Fibroblast of skin of left biceps (primary cell): Measurements from ENCODE around the gene TEX35.
A peak's percentile ranks its signal among the peaks of the same experiment; 100 is the strongest.

Experiments
- DNase-seq, 2 experiments: peaks; one replicate each; pipeline ENCODE4 v3.0.0-alpha.2; 2013; ENCODE audit warnings: low read depth in 2 of 2

The TEX35 gene

GRCh38 chr1:178512566-178513277 is at the start of gene TEX35:
TSS of gene TEX35 (plus strand) at chr1:178513109. CDS start at chr1:178513189, 80 bp downstream.
- DNase-seq: no peak

GRCh38 chr1:178464141-178464540 is 48.8 kb upstream of the TEX35 start:
- no peak for DNase-seq

DNA sequence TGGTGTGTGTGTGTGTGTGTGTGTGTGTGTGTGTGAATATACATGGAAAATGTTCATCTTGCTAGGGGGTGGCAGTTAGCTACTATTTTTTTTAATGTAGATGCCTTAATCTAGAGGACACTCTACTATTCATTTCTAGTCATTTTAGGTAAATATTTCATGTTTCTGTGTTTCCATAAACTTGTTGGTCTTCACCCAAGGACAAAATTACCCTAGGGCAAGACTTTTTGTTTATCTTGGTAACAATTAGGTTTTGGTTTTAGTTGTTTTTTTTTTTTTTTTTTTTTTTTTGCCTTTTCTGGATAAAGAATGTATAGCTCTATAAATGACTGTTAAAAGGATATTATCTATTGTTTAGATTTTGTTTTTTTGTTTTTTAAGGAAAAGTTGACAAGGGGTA is 48.3 kb upstream of the TEX35 start:
- no peak for DNase-seq

DNA sequence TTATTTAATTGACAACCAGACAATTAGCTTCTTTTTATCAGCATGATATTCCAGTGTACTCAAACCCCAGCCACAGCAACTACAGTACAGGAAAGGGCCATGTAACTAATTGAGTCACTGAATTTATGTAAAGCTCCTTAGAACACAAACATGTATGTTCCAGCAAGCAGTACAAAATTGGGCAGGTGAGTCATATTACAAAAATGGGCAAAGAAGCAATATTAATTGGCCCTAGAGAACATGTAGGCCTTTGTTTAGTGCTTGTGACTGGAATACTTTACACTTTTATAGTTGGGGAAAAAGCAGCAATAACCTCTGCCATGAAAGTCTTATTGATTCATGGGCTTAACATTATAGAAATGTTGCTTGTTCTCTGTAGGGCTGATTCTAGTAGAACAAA is 47.9 kb upstream of the TEX35 start:
- DNase-seq: peak; percentile 15 to 32

DNA sequence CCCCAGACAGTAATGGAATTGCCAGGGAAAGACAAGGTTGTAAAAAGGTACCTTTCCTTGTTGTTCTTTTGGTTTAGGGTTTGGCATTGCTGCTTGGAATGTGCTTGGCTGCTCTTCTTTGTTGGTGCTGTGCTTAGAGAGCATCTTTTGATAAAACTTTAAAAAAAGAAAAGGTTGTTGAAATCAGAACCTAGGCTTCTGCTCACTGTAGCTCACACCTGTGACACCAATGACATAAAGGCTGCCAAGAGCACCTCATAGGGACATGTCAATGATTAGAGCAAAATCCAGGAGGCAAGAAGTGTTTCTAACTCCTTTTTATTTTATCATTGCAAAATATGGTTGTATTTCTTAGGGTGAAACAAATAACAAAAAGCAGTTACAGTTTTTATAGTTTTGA is 45.1 kb upstream of the TEX35 start:
- DNase-seq: no peak

- no peak for DNase-seq
These were observed 42.4 kb upstream of the TEX35 start for GRCh38 chr1:178470411-178470960.

DNA sequence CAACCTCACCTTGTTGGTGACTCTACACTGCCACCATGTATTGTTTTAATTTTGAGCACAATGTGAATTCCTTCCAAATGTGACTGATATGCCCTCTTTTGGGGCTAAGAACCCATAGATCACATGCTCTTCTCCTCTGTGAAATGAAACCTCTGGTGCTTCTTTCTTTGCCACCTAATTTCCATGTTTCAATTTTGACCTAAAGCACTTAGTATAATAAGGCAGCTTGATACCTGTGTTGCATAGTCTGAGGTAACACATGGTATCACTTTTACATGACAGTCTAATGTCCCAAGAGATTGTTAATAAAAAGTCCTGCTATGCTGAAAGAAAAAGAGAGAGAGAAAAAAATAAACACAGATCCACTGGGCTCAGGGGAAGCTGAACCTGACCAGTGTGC is 40.4 kb upstream of the TEX35 start:
- no peak for DNase-seq

- DNase-seq: no peak
These were observed 35.5 kb upstream of the TEX35 start for GRCh38 chr1:178477373-178477772.

- DNase-seq: no peak
These were observed 35.1 kb upstream of the TEX35 start for GRCh38 chr1:178477841-178478240.

- DNase-seq: no peak
These were observed 29.5 kb upstream of the TEX35 start for GRCh38 chr1:178483251-178483957.

DNA sequence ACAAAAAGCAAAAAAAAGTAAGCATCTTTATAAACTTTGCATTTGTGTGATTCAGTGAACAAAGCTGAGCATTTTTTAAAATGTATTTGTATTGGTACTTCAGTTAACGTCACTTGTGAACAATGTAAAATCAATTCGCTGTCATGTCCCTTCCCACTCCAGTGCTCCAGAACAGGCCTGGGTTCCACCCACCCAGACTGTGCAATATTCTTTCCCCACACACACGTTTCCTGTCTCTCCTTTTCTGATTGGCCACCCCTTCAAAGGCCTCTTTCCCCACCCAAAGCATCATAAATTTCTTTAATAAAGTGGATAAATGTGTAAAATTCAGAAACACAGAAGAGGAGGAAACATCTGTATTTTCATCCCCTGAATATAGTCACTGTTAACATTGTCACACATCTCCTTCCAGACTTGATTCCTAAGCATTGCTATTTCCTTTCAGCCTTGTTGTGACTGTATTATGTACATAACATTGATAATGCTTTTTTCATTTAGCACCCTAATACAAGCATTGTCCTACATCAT is 28.1 kb upstream of the TEX35 start:
- no peak for DNase-seq

- DNase-seq: no peak
These were observed 27.3 kb upstream of the TEX35 start for GRCh38 chr1:178485541-178485981.

DNA sequence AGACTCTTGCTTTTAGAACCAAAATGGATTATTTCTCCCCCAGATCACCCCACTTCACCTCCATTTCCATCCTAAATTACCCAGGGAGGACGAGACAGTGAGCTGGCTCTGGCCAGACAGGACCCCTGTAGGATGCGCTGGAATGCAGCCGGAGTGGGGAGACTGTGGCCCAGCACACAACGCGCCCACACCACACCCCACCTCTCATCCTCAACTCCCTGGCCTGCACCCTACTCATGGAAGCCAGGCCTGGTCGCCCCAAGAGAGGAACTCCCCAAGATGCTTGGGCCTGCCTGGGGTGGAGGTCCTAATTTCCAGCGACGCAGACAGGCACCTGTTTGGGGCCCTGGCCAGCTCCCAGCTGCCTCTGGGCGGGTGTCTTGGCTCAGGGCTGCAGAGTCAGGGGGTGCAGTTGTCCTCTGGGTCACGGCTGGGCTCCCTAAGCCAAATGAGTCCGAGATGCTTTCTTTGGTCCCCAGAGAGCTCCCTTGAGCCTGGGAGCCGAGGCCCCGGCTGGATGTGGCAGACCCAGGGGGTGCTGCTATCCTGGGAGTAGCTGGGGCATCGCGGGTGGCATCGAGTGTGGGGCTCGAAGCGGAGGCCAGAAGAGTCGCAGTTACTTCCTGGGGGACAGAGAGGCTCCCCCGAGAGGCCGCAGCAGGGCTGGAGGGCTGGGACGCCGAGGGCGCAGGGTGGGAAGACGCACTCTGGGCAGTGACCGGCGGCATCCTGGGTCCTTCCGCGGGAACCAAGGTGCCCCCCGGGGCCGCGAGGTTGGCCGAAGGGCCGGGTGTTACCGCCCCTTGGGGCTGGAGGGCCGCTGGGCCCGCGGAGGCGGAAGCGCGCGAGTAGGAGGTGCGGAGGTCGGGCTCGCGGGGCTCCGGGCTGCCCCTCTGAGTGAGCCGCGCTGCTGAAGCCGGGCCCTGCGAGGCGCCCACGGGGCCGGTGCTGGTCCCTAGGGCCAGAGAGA is 26.5 kb upstream of the TEX35 start:
- no peak for DNase-seq

GRCh38 chr1:178487070-178487615 is 25.8 kb upstream of the TEX35 start:
- DNase-seq: no peak

GRCh38 chr1:178488393-178488792 is 24.5 kb upstream of the TEX35 start:
- no peak for DNase-seq

GRCh38 chr1:178489399-178489798 is 23.5 kb upstream of the TEX35 start:
- no peak for DNase-seq

- DNase-seq: no peak
These were observed 22.8 kb upstream of the TEX35 start for GRCh38 chr1:178490136-178490535.

GRCh38 chr1:178490967-178491366 is 21.9 kb upstream of the TEX35 start:
- no peak for DNase-seq

DNA sequence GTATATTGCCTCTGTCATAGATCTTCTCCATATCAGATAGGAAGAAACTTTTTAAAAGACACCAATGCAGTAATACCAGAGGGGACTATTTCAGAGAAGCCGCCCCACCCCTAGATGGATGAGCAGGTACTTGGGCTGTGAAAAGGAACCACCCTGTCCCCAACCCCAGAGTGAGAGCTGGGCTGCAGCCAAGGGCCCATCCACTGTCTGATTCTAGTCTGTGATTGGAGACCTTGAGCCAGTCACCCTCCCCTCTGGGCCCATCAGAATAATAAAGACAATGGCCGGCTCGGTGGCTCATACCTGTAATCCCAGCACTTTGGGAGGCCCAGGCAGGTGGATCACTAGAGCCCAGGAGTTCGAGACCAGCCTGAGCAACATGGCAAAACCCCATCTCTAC is 21.2 kb upstream of the TEX35 start:
- DNase-seq: no peak

DNA sequence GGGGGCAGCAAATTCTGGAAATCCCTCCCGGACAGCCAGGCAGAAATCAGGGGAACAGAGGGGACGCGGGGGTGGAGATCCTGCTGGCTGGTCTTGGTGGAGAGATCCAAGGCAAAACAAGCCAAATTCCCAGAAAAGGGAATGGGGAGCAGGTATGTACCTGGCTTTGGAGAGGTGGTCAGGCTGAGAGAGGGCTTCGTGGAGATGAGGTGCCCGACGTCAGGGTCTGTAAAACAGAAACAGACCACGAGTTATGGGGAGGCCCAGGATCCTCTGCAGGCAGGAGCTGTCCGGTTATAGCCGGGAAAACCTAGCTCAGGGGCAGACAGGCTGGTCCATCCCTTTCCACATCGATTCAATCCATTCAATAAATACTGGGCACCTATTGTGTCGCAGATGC is 20.6 kb upstream of the TEX35 start:
- DNase-seq: no peak

DNA sequence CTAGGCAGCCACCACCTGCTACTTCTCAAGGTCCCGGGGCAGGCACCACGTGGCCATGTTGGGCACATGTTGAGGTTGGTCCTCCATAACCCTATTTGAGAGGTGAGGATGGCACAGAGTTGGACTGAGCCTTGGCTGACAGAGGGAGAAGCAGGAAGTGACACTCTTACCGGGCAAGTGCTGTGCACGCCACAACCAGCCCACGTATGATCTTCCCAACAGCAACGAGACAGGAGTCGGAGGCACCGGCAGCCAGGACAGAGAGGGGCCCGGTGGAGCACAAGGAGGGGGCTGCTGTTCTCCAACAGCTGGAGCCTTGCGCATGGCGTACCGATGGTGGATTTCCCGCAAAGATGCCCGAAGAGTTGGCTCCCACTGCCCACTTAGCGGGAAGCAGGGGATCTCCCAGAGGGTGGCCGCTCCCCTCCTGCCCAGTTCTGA is 19.6 kb upstream of the TEX35 start:
- DNase-seq: no peak
